IPS-NIHi11 (cell line): ENCODE data around the gene DDR2.
"Not testable (repeated sequence)": the region's sequence is repeated elsewhere in the genome, so short reads cannot be mapped to it uniquely, and the experiment has no call there.

Experiments used
- DNase-seq: peaks from one replicate; pipeline ENCODE4 v3.0.0; 2012; ENCODE audit warnings: mixed read lengths, low spot score

The DDR2 gene

GRCh38 chr1:162725301-162725837 lies 93.1 kb downstream of the DDR2 start:
- no peak for DNase-seq

- DNase-seq, result no peak
Measured at GRCh38 chr1:162726555-162726954, 94.3 kb downstream of the DDR2 start.

GRCh38 chr1:162727493-162727892 lies 95.2 kb downstream of the DDR2 start:
- DNase-seq, result not testable (repeated sequence)

GRCh38 chr1:162728573-162728972 lies 96.3 kb downstream of the DDR2 start:
- DNase-seq, result no peak

- not testable (repeated sequence) for DNase-seq
Measured at GRCh38 chr1:162729195-162729774, 97.0 kb downstream of the DDR2 start.

GRCh38 chr1:162732094-162732493 lies 99.8 kb downstream of the DDR2 start:
- no peak for DNase-seq

- DNase-seq, result no peak
Measured at GRCh38 chr1:162732566-162733335, 100.5 kb downstream of the DDR2 start.

- DNase-seq, result no peak
Measured at GRCh38 chr1:162733336-162733590, 101.0 kb downstream of the DDR2 start.

- DNase-seq, result no peak
Measured at GRCh38 chr1:162734047-162734446, 101.8 kb downstream of the DDR2 start.

- no peak for DNase-seq
Measured at GRCh38 chr1:162736184-162736583, 103.9 kb downstream of the DDR2 start.

GRCh38 chr1:162736633-162737067 lies 104.4 kb downstream of the DDR2 start:
- DNase-seq, result no peak

GRCh38 chr1:162740755-162741154 lies 108.5 kb downstream of the DDR2 start:
- no peak for DNase-seq

- DNase-seq, result no peak
Measured at GRCh38 chr1:162741574-162741973, 109.3 kb downstream of the DDR2 start.

GRCh38 chr1:162746264-162746942 lies 114.1 kb downstream of the DDR2 start:
- DNase-seq, result not testable (repeated sequence)

- DNase-seq, result no peak
Measured at GRCh38 chr1:162753001-162753658, 120.9 kb downstream of the DDR2 start.

GRCh38 chr1:162753998-162754585 lies 121.8 kb downstream of the DDR2 start:
- no peak for DNase-seq

GRCh38 chr1:162755306-162755705 lies 123.0 kb downstream of the DDR2 start:
- no peak for DNase-seq

GRCh38 chr1:162756523-162756922 lies 124.3 kb downstream of the DDR2 start:
- no peak for DNase-seq

- DNase-seq, result no peak
Measured at GRCh38 chr1:162757476-162757875, 125.2 kb downstream of the DDR2 start.

GRCh38 chr1:162765788-162766187 lies 133.5 kb downstream of the DDR2 start:
- DNase-seq, result no peak

GRCh38 chr1:162772571-162773154 lies 140.4 kb downstream of the DDR2 start:
- no peak for DNase-seq

GRCh38 chr1:162774007-162774406 lies 141.7 kb downstream of the DDR2 start:
- no peak for DNase-seq
